CD4-positive, alpha-beta T cell (primary cell): ENCODE results near the gene TIMM44. TPM values are rescaled to one million over a fixed set of nuclear protein-coding genes. Genes with fewer than 3 reads are reported as not detected.

Experiments used
- ATAC-seq: fragments of 200-7000 bp; cut with Tn5 transposase; one replicate; pipeline ENCODE4 v1.10.0; 2022; ENCODE audit warnings: mild to moderate bottlenecking; ENCODE audit not compliant: poor library complexity
- CTCF ChIA-PET: fragments of 350-600 bp; sonication (Branson Sonifier 250); formaldehyde crosslinking; loops from one replicate; lab custom pipeline; 2021; ENCODE audit warnings: antibody characterized with exemption, inconsistent platforms; lab: Charles Lee
- POLR2A ChIA-PET: fragments of 350-600 bp; sonication (Branson Sonifier 250); formaldehyde crosslinking; loops from one replicate; lab custom pipeline; 2021; ENCODE audit warnings: antibody characterized with exemption, inconsistent platforms; lab: Charles Lee
- DNase-seq, 14 experiments: peaks; one replicate each; pipeline ENCODE4 v3.0.0-alpha.2; 2013 to 2020; ENCODE audit warnings: mixed read lengths in 2 of 14
- H3K27ac ChIP-seq, 2 donors: one replicate each; pipeline versions ENCODE4 v1.5.1 to v1.7.0; 2013; ENCODE audit warnings: low read length in 2 of 2, low read depth in 1 of 2, mild to moderate bottlenecking in 1 of 2
- H3K27me3 ChIP-seq, 2 experiments: 1 replicate in 1 of 2; 2 replicates in 1 of 2; pipeline versions ENCODE4 v1.6.1 to v1.7.0; 2013; ENCODE audit warnings: low read length in 2 of 2, control low read depth in 1 of 2, mild to moderate bottlenecking in 1 of 2, moderate library complexity in 1 of 2; ENCODE audit not compliant: insufficient read depth in 2 of 2, control insufficient read depth in 1 of 2
- H3K36me3 ChIP-seq: one replicate; pipeline ENCODE4 v1.6.1; 2013; ENCODE audit warnings: low read length, control low read depth; ENCODE audit not compliant: insufficient read depth
- H3K4me1 ChIP-seq: one replicate; pipeline ENCODE4 v1.6.1; 2013; ENCODE audit warnings: low read length, control low read depth; ENCODE audit not compliant: insufficient read depth
- H3K4me3 ChIP-seq: one replicate; pipeline ENCODE4 v1.5.1; 2013; ENCODE audit warnings: mild to moderate bottlenecking, low read length, moderate library complexity
- H3K9me3 ChIP-seq, 2 experiments: 1 replicate in 1 of 2; 2 replicates in 1 of 2; pipeline versions ENCODE4 v1.6.1 to v1.7.0; 2013; ENCODE audit warnings: low read length in 2 of 2, mild to moderate bottlenecking in 2 of 2, control low read depth in 1 of 2, moderate library complexity in 1 of 2; ENCODE audit not compliant: control insufficient read depth in 1 of 2, insufficient read depth in 1 of 2
- H3K27ac Mint-ChIP-seq: one replicate; pipeline ENCODE4 v1.8.0; 2020; ENCODE audit warnings: mixed read lengths
- H3K27me3 Mint-ChIP-seq: one replicate; pipeline ENCODE4 v1.8.0; 2021; ENCODE audit warnings: mixed read lengths
- H3K36me3 Mint-ChIP-seq: one replicate; pipeline ENCODE4 v1.8.0; 2021; ENCODE audit warnings: low read depth, mixed read lengths
- H3K4me1 Mint-ChIP-seq: one replicate; pipeline ENCODE4 v1.8.0; 2021; ENCODE audit warnings: low read depth, mixed read lengths
- H3K4me3 Mint-ChIP-seq: one replicate; pipeline ENCODE4 v1.8.0; 2020; ENCODE audit warnings: mild to moderate bottlenecking, mixed read lengths
- H3K9me3 Mint-ChIP-seq: one replicate; pipeline ENCODE4 v1.8.0; 2020; ENCODE audit warnings: mixed read lengths
- CTCF ChIP-seq: fragments of 200-600 bp; IDR thresholded peaks from one replicate; pipeline ENCODE4 v1.8.0; 2022; ENCODE audit warnings: antibody characterized with exemption, mild to moderate bottlenecking
- intact Hi-C, 2 experiments: fragments of 100-400 bp; cut with DNase I in 1 of 2; cut with micrococcal nuclease in 1 of 2; formaldehyde crosslinking; loops; one replicate each; pipeline versions ENCODE4 v1.15.1 to v1.9.0; 2023 to 2025; cut with DNase I, micrococcal nuclease
- total RNA-seq, 174 experiments: library from RNA in 2 of 174; stranded (reverse) in 2 of 174; gene quantifications; one replicate each; pipeline ENCODE4 v1.2.3 and lab custom pipeline; 2021 to 2026

TIMM44 gene
- total RNA-seq, 2 experiments from 2014 or later: 83.9 to 85.0 TPM

GRCh38 chr19:7988307-7988706 is 44.8 kb upstream of the TIMM44 start:
- ChIA-PET POLR2A (no interaction called here), CTCF (no interaction called here)
- Histone ChIP-seq H3K9me3 (no peaks in the 10 kb centered on the region), H3K4me3 (no peak overlapping the region), H3K36me3 (peaks cover 83% of the 10 kb centered on the region), H3K4me1 (peaks cover under 1% of the 10 kb centered on the region), H3K27me3 (no peaks in the 10 kb centered on the region), H3K27ac (no peak overlapping the region)
- intact Hi-C loops: no loop called here
- Mint-ChIP-seq H3K9me3 (no peaks in the 10 kb centered on the region), H3K4me3 (no peak overlapping the region), H3K27ac (no peak overlapping the region), H3K27me3 (no peaks in the 10 kb centered on the region), H3K36me3 (peaks cover 71% of the 10 kb centered on the region), H3K4me1 (peaks cover 16% of the 10 kb centered on the region)
- DNase-seq: no peak
- ATAC-seq: no peak
- TF ChIP-seq CTCF: no peak

GRCh38 chr19:7987114-7987768 is 43.8 kb upstream of the TIMM44 start:
- H3K27me3 ChIP-seq: no peaks in the 10 kb centered on the region
- ChIA-PET CTCF (no interaction called here), POLR2A (no interaction called here)
- no peak for ATAC-seq
- H3K9me3 Mint-ChIP-seq: no peaks in the 10 kb centered on the region
- H3K4me1 Mint-ChIP-seq: peaks cover 16% of the 10 kb centered on the region
- no peak overlapping the region for H3K4me3 ChIP-seq
- peaks cover 86% of the 10 kb centered on the region for H3K36me3 ChIP-seq
- H3K4me3 Mint-ChIP-seq: no peak overlapping the region
- no peaks in the 10 kb centered on the region for H3K4me1 ChIP-seq
- peaks cover 77% of the 10 kb centered on the region for H3K36me3 Mint-ChIP-seq
- intact Hi-C loops: no loop called here
- no peaks in the 10 kb centered on the region for H3K27me3 Mint-ChIP-seq
- no peak overlapping the region for H3K27ac ChIP-seq
- H3K27ac Mint-ChIP-seq: no peak overlapping the region
- no peak for DNase-seq
- H3K9me3 ChIP-seq: no peaks in the 10 kb centered on the region
- TF ChIP-seq CTCF: no peak

GRCh38 chr19:7986321-7987113 is 43.1 kb upstream of the TIMM44 start:
- no peak overlapping the region for H3K27ac ChIP-seq
- TF ChIP-seq CTCF: no peak
- no peak overlapping the region for H3K4me3 Mint-ChIP-seq

More at GRCh38 chr19:7986321-7987113, 43.1 kb upstream of the TIMM44 start:
- Mint-ChIP-seq H3K27ac (no peak overlapping the region), H3K4me1 (peaks cover 16% of the 10 kb centered on the region), H3K36me3 (peaks cover 74% of the 10 kb centered on the region), H3K27me3 (no peaks in the 10 kb centered on the region), H3K9me3 (no peaks in the 10 kb centered on the region)
- Histone ChIP-seq H3K36me3 (peaks cover 88% of the 10 kb centered on the region), H3K9me3 (no peaks in the 10 kb centered on the region), H3K4me1 (no peaks in the 10 kb centered on the region), H3K27me3 (no peaks in the 10 kb centered on the region), H3K4me3 (no peak overlapping the region)
- ATAC-seq: no peak
- POLR2A ChIA-PET: no interaction called here
- CTCF ChIA-PET: no interaction called here
- DNase-seq: no peak
- intact Hi-C loops: no loop called here
